ENCODE data around the gene ATG16L2. TPM values are rescaled to one million over a fixed set of nuclear protein-coding genes. Genes with fewer than 3 reads are reported as not detected.

Gene ATG16L2
- total RNA-seq, 1 experiment from 2014 or later, result 17.5 TPM

- Histone ChIP-seq H3K9me2 (ENCODE audit: insufficient read depth) (no peaks in the 10 kb centered on the region), H3K9me3 (ENCODE audit: insufficient read depth, low read depth) (no peaks in the 10 kb centered on the region), H3K27me3 (ENCODE audit: insufficient read depth, low read depth) (no peaks in the 10 kb centered on the region), H3K27ac (no peak overlapping the region), H3K4me1 (replicated peaks; ENCODE audit: insufficient read depth) (peaks cover 57% of the 10 kb centered on the region), H3K36me3 (ENCODE audit: low read depth) (no peaks in the 10 kb centered on the region), H4K20me1 (ENCODE audit: insufficient read depth) (no peaks in the 10 kb centered on the region), H3K4me2 (peak overlapping the region; percentile 74; the same call in 1 of the 2 replicates), H3K4me3 (no peak overlapping the region), H2AFZ (no peak overlapping the region), H3K79me2 (ENCODE audit: low read depth) (no peaks in the 10 kb centered on the region), H3F3A (ENCODE audit: insufficient read depth, low read depth) (peaks cover 32% of the 10 kb centered on the region; the same call in 1 of the 2 replicates)
- ChIA-PET POLR2A (ENCODE audit: unreplicated experiment) (interaction anchor here (0.6 kb wide), 1 partner anchor 40 kb away, joined by 4 read pairs; no protein-coding TSS in a partner anchor), CTCF (interaction anchor here (0.6 to 1.0 kb wide), 3 partner anchors 67 to 387 kb away, joined by 3 read pairs; no protein-coding TSS in a partner anchor)
- intact Hi-C loops (cut with micrococcal nuclease; ENCODE audit: unreplicated experiment), result loop anchor here (1.0 kb wide), 1 partner anchor 67 kb away; no protein-coding TSS in a partner anchor
- no TSS peak for BruUV-seq (replicated peaks)
- DNase-seq, result no peak
- TF ChIP-seq EZH2 (IDR thresholded peaks at IDR 0.05; ENCODE audit: low read depth) (no peak), CTCF (conservative IDR thresholded peaks at IDR 0.05) (no peak)
Observed at GRCh38 chr11:72792437-72793021, 21.7 kb upstream of the ATG16L2 start.

GRCh38 chr11:72793076-72793424 lies 21.2 kb upstream of the ATG16L2 start:
- Histone ChIP-seq H3K27ac (no peak overlapping the region), H2AFZ (no peak overlapping the region)
- TF ChIP-seq CTCF (conservative IDR thresholded peaks at IDR 0.05) (no peak), EZH2 (IDR thresholded peaks at IDR 0.05; ENCODE audit: low read depth) (no peak)

GRCh38 chr11:72793425-72794367 lies 20.5 kb upstream of the ATG16L2 start, which contains the start of gene STARD10:
STARD10 (minus strand) TSS chr11:72794047; CDS start chr11:72781181, 12,866 bp downstream.
- no peaks in the 10 kb centered on the region for H3K79me2 ChIP-seq (ENCODE audit: low read depth)
- no peaks in the 10 kb centered on the region for H4K20me1 ChIP-seq (ENCODE audit: insufficient read depth)
- H3K4me1 ChIP-seq (replicated peaks; ENCODE audit: insufficient read depth), result peaks cover 45% of the 10 kb centered on the region
- BruUV-seq (replicated peaks), result TSS peak; percentile 79
- ChIA-PET CTCF (interaction anchor here (0.6 to 1.7 kb wide), 11 partner anchors 11 to 511 kb away, joined by 3 to 13 read pairs (median 4); partner anchors contain the start of gene ARAP1), POLR2A (ENCODE audit: unreplicated experiment) (interaction anchor here (0.5 to 0.7 kb wide), 9 partner anchors 16 to 877 kb away, joined by 3 to 10 read pairs (median 4); no protein-coding TSS in a partner anchor)
- H3K9me2 ChIP-seq (ENCODE audit: insufficient read depth), result no peaks in the 10 kb centered on the region
- intact Hi-C loops (cut with micrococcal nuclease; ENCODE audit: unreplicated experiment), result loop anchor here (1.0 kb wide), 2 partner anchors 68 to 71 kb away; no protein-coding TSS in a partner anchor
- peak within 1 kb of the TSS; percentile 70 for H3K4me3 ChIP-seq
- peak within 1 kb of the TSS; percentile 79 for H2AFZ ChIP-seq
- peak within 1 kb of the TSS; percentile 25 for H3K27ac ChIP-seq
- H3K9me3 ChIP-seq (ENCODE audit: insufficient read depth, low read depth), result no peaks in the 10 kb centered on the region
- H3K27me3 ChIP-seq (ENCODE audit: insufficient read depth, low read depth), result no peaks in the 10 kb centered on the region
- H3K36me3 ChIP-seq (ENCODE audit: low read depth), result no peaks in the 10 kb centered on the region
- TF ChIP-seq EZH2 (IDR thresholded peaks at IDR 0.05; ENCODE audit: low read depth), result no peak
- TF ChIP-seq CTCF (conservative IDR thresholded peaks at IDR 0.05), result peak; percentile 100
- peaks cover 29% of the 10 kb centered on the region; the same call in 1 of the 2 replicates for H3F3A ChIP-seq (ENCODE audit: insufficient read depth, low read depth)
- peak; percentile 85 to 96 for DNase-seq
- H3K4me2 ChIP-seq, result peak within 1 kb of the TSS; percentile 74

More at GRCh38 chr11:72793076-72793424, 21.2 kb upstream of the ATG16L2 start:
- no peaks in the 10 kb centered on the region for H4K20me1 ChIP-seq (ENCODE audit: insufficient read depth)
- no peaks in the 10 kb centered on the region for H3K79me2 ChIP-seq (ENCODE audit: low read depth)
- peak overlapping the region; percentile 70; the same call in 1 of the 2 replicates for H3K4me3 ChIP-seq
- no peaks in the 10 kb centered on the region for H3K9me2 ChIP-seq (ENCODE audit: insufficient read depth)
- POLR2A ChIA-PET (ENCODE audit: unreplicated experiment), result interaction anchor here (0.6 kb wide), 1 partner anchor 40 kb away, joined by 4 read pairs; no protein-coding TSS in a partner anchor
- DNase-seq, result no peak
- H3K27me3 ChIP-seq (ENCODE audit: insufficient read depth, low read depth), result no peaks in the 10 kb centered on the region
- H3K36me3 ChIP-seq (ENCODE audit: low read depth), result no peaks in the 10 kb centered on the region
- H3K9me3 ChIP-seq (ENCODE audit: insufficient read depth, low read depth), result no peaks in the 10 kb centered on the region
- intact Hi-C loops (cut with micrococcal nuclease; ENCODE audit: unreplicated experiment), result loop anchor here (1.0 kb wide), 1 partner anchor 68 kb away; no protein-coding TSS in a partner anchor
- CTCF ChIA-PET, result interaction anchor here (0.6 to 1.3 kb wide), 3 partner anchors 68 to 386 kb away, joined by 3 to 5 read pairs (median 3); no protein-coding TSS in a partner anchor
- peaks cover 52% of the 10 kb centered on the region for H3K4me1 ChIP-seq (replicated peaks; ENCODE audit: insufficient read depth)
- peak overlapping the region; percentile 74 for H3K4me2 ChIP-seq
- BruUV-seq (replicated peaks), result no TSS peak
- H3F3A ChIP-seq (ENCODE audit: insufficient read depth, low read depth), result peaks cover 29% of the 10 kb centered on the region; the same call in 1 of the 2 replicates
